ENCODE data around the gene NUP107. TPM values are rescaled to one million over a fixed set of nuclear protein-coding genes. Genes with fewer than 3 reads are reported as not detected.

NUP107 gene
- polyA plus RNA-seq, 2 of the 4 experiments (the other 2 are of a cell fraction), result 78.5 to 194 TPM

DNA sequence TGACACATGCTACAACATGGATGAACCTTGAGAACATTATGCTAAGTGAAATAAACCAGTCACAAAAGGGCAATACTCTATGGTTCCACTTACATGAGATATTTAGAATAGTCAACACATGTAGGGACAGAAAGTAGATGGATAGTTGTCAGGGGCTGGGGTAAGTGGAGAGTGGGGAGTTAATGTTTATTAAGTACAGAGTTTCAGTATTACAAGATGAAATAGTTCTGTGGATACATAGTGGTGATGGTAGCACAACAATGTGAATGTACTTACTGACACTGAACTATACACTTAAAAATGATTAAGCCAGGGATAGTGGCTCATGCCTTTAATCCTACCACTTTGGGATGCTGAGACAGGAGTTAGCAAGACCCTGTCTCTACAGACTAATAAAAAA is 8.7 kb downstream of the NUP107 start:
- no peak for TF ChIP-seq CBX8 (IDR thresholded peaks at IDR 0.05)
- no peak for TF ChIP-seq MAZ (IDR thresholded peaks at IDR 0.05; ENCODE audit: borderline replicate concordance, low read depth, low read length)
- TF ChIP-seq, protein P1, sequence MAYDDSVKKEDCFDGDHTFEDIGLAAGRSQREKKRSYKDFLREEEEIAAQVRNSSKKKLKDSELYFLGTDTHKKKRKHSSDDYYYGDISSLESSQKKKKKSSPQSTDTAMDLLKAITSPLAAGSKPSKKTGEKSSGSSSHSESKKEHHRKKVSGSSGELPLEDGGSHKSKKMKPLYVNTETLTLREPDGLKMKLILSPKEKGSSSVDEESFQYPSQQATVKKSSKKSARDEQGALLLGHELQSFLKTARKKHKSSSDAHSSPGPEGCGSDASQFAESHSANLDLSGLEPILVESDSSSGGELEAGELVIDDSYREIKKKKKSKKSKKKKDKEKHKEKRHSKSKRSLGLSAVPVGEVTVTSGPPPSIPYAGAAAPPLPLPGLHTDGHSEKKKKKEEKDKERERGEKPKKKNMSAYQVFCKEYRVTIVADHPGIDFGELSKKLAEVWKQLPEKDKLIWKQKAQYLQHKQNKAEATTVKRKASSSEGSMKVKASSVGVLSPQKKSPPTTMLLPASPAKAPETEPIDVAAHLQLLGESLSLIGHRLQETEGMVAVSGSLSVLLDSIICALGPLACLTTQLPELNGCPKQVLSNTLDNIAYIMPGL (CRISPR knock-in tag; IDR thresholded peaks at IDR 0.05; ENCODE audit: borderline replicate concordance), result no peak
- no peak for TF ChIP-seq GATA3 (IDR thresholded peaks at IDR 0.05; ENCODE audit: borderline replicate concordance)
- TF ChIP-seq TFCP2L1 (CRISPR knock-in tag; IDR thresholded peaks at IDR 0.05), result no peak
- TF ChIP-seq MAFK (IDR thresholded peaks at IDR 0.05; ENCODE audit: partially characterized antibody), result no peak
- no peak for TF ChIP-seq ZSCAN20 (CRISPR knock-in tag; IDR thresholded peaks at IDR 0.05)
- ChIA-PET CTCF (no interaction called here), POLR2A (no interaction called here)
- H3K4me2 ChIP-seq, result no peak overlapping the region
- no peak for FAIRE-seq
- DNase-seq (ENCODE audit: low read depth in 1 of 2, low spot score in 1 of 2), result no peak
- no peaks in the 10 kb centered on the region for H3K4me1 ChIP-seq
- H3K4me3 ChIP-seq, result no peak overlapping the region
- ATAC-seq, result no peak
- no peak overlapping the region for H3K27ac ChIP-seq
- no peaks in the 10 kb centered on the region for H3K9me3 ChIP-seq

DNA sequence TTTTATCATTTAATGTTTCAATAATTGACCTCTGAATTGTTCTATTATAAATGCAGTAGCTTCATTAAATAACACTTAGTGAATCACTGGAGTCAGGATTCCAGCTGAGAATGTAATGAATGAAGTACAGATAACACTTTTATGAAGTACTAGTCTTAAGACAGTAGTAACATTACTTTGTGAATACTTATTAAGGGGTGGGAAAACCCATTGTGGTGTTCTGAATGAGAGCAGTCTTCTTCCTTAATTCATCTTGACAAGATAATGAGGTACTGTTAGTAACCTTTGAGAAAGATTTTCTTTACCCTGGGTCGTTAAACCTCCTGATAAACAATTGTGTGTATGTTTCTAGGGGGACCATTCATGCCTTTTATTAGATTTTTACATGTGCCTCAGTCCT is 12.7 kb downstream of the NUP107 start:
- Histone ChIP-seq H3K4me1 (no peaks in the 10 kb centered on the region), H3K9me3 (no peaks in the 10 kb centered on the region), H3K4me2 (no peak overlapping the region), H3K27ac (no peak overlapping the region), H3K4me3 (no peak overlapping the region)
- TF ChIP-seq CBX8 (IDR thresholded peaks at IDR 0.05), result no peak
- ChIA-PET CTCF (no interaction called here), POLR2A (no interaction called here)
- DNase-seq (ENCODE audit: low read depth in 1 of 2, low spot score in 1 of 2) (no peak), ATAC-seq (no peak), FAIRE-seq (no peak)
- WGBS (ENCODE audit: missing lambda C conversion rate), result 87% methylated on average over 1 of the region's 1 CpG

DNA sequence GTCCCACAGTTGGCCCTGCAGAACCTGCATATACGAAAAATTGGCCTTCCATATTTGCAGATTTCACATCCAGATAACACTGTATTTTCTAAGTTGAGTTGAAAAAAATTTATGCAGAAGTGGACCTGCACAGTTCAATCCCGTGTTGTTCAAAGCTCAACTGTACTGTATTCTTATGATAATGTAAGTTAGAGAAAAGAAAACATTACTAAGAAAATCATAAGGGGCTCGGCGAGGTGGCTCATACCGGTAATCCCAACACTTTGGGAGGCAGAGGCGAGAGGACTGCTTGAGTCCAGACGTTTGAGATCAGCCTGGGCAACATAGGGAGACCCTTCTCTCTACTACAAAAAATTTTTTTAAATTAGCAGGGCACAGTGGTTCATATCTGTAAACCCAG is 41.0 kb downstream of the NUP107 start:
- no peak for ATAC-seq
- no peak for FAIRE-seq
- no peak overlapping the region for H3K27ac ChIP-seq
- no peak for TF ChIP-seq JUN (IDR thresholded peaks at IDR 0.05)
- H3K9me3 ChIP-seq, result no peaks in the 10 kb centered on the region
- POLR2A ChIA-PET, result no interaction called here
- H3K4me3 ChIP-seq, result no peak overlapping the region
- 92% methylated on average over 7 of the region's 7 CpGs for WGBS (ENCODE audit: missing lambda C conversion rate)
- CTCF ChIA-PET, result interaction anchor here (1.1 kb wide), 1 partner anchor 18 kb away, joined by 3 read pairs; no protein-coding TSS in a partner anchor
- no peak overlapping the region for H3K4me2 ChIP-seq
- no peak for DNase-seq (ENCODE audit: low read depth in 1 of 2, low spot score in 1 of 2)
- H3K4me1 ChIP-seq, result peaks cover 6% of the 10 kb centered on the region; the same call in 1 of the 3 replicates

DNA sequence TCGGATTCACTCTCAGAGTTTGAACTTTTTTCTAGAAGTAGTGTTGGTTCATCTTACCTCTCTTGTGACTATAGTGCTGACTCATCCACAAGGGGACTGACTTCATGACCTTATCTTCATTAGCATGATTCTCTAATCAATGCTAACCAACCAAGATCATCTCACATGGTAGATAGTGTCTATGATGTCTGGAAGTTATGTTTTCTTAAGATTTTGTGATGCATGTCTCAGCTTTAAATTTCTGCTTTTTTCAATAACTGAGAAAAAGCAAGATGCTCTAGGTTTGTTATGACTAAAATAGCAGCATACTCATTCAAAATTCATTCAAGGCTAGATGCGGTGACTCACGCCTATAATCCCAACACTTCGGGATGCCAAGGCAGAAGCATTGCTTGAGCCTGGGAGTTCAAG is 46.9 kb downstream of the NUP107 start:
- TF ChIP-seq CHD4 (IDR thresholded peaks at IDR 0.05; ENCODE audit: borderline replicate concordance) (no peak), EHMT2 (IDR thresholded peaks at IDR 0.05; ENCODE audit: low read depth) (no peak), RAD21 (conservative IDR thresholded peaks at IDR 0.05 in 1 of 2, IDR thresholded peaks at IDR 0.05 in 1 of 2) (no peak), CEBPB (IDR thresholded peaks at IDR 0.05) (no peak), NFE2L2 (conservative IDR thresholded peaks at IDR 0.05; ENCODE audit: low read length) (peak; percentile 48; the same call in 1 of the 2 replicates), FOSL2 (IDR thresholded peaks at IDR 0.05) (no peak), FOSL2 (CRISPR knock-in tag; IDR thresholded peaks at IDR 0.05) (0 out of 2 replicates have a peak, but pooled peaks have one; percentile 36), FOSB (CRISPR knock-in tag; IDR thresholded peaks at IDR 0.05) (no peak), GATA3 (IDR thresholded peaks at IDR 0.05; ENCODE audit: borderline replicate concordance) (no peak), SMC3 (IDR thresholded peaks at IDR 0.05) (no peak), MAZ (IDR thresholded peaks at IDR 0.05; ENCODE audit: borderline replicate concordance, low read depth, low read length) (no peak), ZFP36 (IDR thresholded peaks at IDR 0.05; ENCODE audit: borderline replicate concordance, partially characterized antibody) (no peak), MAFK (IDR thresholded peaks at IDR 0.05; ENCODE audit: partially characterized antibody) (peak; percentile 87), KDM5A (IDR thresholded peaks at IDR 0.05) (no peak), CBX2 (IDR thresholded peaks at IDR 0.05; ENCODE audit: borderline replicate concordance, low read depth) (no peak), RARB (CRISPR knock-in tag; IDR thresholded peaks at IDR 0.05) (no peak), ZSCAN20 (CRISPR knock-in tag; IDR thresholded peaks at IDR 0.05) (no peak), POLR2AphosphoS2 (conservative IDR thresholded peaks at IDR 0.05; ENCODE audit: low read length) (no peak)
- TF ChIP-seq, protein P2, sequence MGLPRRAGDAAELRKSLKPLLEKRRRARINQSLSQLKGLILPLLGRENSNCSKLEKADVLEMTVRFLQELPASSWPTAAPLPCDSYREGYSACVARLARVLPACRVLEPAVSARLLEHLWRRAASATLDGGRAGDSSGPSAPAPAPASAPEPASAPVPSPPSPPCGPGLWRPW (IDR thresholded peaks at IDR 0.05), result no peak
- TF ChIP-seq, protein P3, sequence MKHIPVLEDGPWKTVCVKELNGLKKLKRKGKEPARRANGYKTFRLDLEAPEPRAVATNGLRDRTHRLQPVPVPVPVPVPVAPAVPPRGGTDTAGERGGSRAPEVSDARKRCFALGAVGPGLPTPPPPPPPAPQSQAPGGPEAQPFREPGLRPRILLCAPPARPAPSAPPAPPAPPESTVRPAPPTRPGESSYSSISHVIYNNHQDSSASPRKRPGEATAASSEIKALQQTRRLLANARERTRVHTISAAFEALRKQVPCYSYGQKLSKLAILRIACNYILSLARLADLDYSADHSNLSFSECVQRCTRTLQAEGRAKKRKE (CRISPR knock-in tag; IDR thresholded peaks at IDR 0.05; ENCODE audit: low read depth), result no peak
- TF ChIP-seq, protein P4, sequence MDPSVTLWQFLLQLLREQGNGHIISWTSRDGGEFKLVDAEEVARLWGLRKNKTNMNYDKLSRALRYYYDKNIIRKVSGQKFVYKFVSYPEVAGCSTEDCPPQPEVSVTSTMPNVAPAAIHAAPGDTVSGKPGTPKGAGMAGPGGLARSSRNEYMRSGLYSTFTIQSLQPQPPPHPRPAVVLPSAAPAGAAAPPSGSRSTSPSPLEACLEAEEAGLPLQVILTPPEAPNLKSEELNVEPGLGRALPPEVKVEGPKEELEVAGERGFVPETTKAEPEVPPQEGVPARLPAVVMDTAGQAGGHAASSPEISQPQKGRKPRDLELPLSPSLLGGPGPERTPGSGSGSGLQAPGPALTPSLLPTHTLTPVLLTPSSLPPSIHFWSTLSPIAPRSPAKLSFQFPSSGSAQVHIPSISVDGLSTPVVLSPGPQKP (IDR thresholded peaks at IDR 0.05; ENCODE audit: low read depth, low read length), result no peak
- POLR2A ChIA-PET, result no interaction called here
- CTCF ChIA-PET, result no interaction called here
- no peak overlapping the region for H3K4me3 ChIP-seq
- FAIRE-seq, result no peak
- DNase-seq (ENCODE audit: low read depth in 1 of 2, low spot score in 1 of 2), result peak in 1 of 2 experiments; percentile 20
- H3K4me1 ChIP-seq, result peaks cover 9% of the 10 kb centered on the region
- 64% methylated on average over 4 of the region's 4 CpGs for WGBS (ENCODE audit: missing lambda C conversion rate)
- H3K9me3 ChIP-seq, result no peaks in the 10 kb centered on the region
- peak overlapping the region in 1 of 2 experiments; percentile 17; a peak in 1 of 6 replicates for H3K27ac ChIP-seq
- H3K4me2 ChIP-seq, result no peak overlapping the region
- ATAC-seq, result peak in 1 of 2 experiments; percentile 51; a peak in 2 of 6 replicates
